ENCODE measurements around the gene CST3. TPM values are rescaled to one million over a fixed set of nuclear protein-coding genes. Genes with fewer than 3 reads are reported as not detected.
A peak's percentile ranks its signal among the peaks of the same experiment; 100 is the strongest.
"Not testable (repeated sequence)": the region's sequence is repeated elsewhere in the genome, so short reads cannot be mapped to it uniquely, and the experiment has no call there.

The CST3 gene
- total RNA-seq, 6 donors from 2014 or later: 201 to 1,402 (median 970) TPM

GRCh38 chr20:23667666-23668065, 29.9 kb upstream of the CST3 start:
- peaks cover 0 to 3% (median 0%) of the 10 kb centered on the region in 4 donors for H3K4me1 ChIP-seq
- ATAC-seq (ENCODE audit: low FRiP score in 2 of 2) (no peak), DNase-seq (no peak)
- no peak overlapping the region for H3K27ac ChIP-seq
- no peak for TF ChIP-seq POLR2A (IDR thresholded peaks at IDR 0.05)
- no peak for TF ChIP-seq CTCF (IDR thresholded peaks at IDR 0.05)
- TF ChIP-seq EP300 (IDR thresholded peaks at IDR 0.05): no peak
- TF ChIP-seq POLR2AphosphoS5 (IDR thresholded peaks at IDR 0.05): no peak
- no peaks in the 10 kb centered on the region for H3K36me3 ChIP-seq
- no peak overlapping the region for H3K4me3 ChIP-seq
- no peaks in the 10 kb centered on the region for H3K27me3 ChIP-seq
- H3K9me3 ChIP-seq: no peaks in the 10 kb centered on the region
- 73 to 78% methylated on average over 7 of the region's 7 CpGs for WGBS, 2 donors

- no peaks in the 10 kb centered on the region for H3K36me3 ChIP-seq
- no peaks in the 10 kb centered on the region for H3K9me3 ChIP-seq
- H3K27me3 ChIP-seq: no peaks in the 10 kb centered on the region
- TF ChIP-seq EP300 (IDR thresholded peaks at IDR 0.05) (no peak), CTCF (IDR thresholded peaks at IDR 0.05) (no peak), POLR2A (IDR thresholded peaks at IDR 0.05) (no peak), POLR2AphosphoS5 (IDR thresholded peaks at IDR 0.05) (no peak)
- DNase-seq (no peak), ATAC-seq (ENCODE audit: low FRiP score in 2 of 2) (no peak)
- WGBS, 2 donors: 50 to 56% methylated on average over 3 of the region's 3 CpGs
- H3K27ac ChIP-seq: no peak overlapping the region
- H3K4me3 ChIP-seq: no peak overlapping the region
- peaks cover 0 to 3% (median 0%) of the 10 kb centered on the region in 4 donors for H3K4me1 ChIP-seq
These were observed 28.9 kb upstream of the CST3 start for GRCh38 chr20:23666698-23667097.

DNA sequence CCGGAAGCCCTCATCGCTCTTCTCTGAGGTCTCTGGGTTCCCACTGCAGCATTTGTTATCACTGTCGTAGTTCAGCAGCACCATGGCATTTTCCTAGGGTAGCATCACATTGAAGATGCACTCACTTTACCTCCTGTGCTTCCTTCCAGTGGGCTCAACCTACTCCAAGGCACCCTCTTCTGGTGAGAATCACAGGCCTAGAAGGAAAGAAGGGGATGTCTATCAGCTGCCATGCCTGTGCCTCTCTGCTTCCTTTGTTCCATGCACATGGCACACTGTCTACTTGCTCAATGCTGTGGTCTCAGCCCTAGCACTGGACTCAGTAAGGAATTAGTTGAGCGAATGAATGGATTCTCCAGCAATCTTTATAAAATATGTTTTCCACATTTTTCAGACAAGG, 28.4 kb upstream of the CST3 start:
- Histone ChIP-seq H3K4me1 (peaks cover 0 to 3% (median 0%) of the 10 kb centered on the region in 4 donors), H3K36me3 (no peaks in the 10 kb centered on the region), H3K4me3 (no peak overlapping the region), H3K27ac (no peak overlapping the region), H3K9me3 (no peaks in the 10 kb centered on the region), H3K27me3 (no peaks in the 10 kb centered on the region)
- ATAC-seq (ENCODE audit: low FRiP score in 2 of 2) (no peak), DNase-seq (no peak)
- 89 to 95% methylated on average over 3 to 4 of the region's 4 CpGs for WGBS, 2 donors
- TF ChIP-seq POLR2AphosphoS5 (IDR thresholded peaks at IDR 0.05): no peak

DNA sequence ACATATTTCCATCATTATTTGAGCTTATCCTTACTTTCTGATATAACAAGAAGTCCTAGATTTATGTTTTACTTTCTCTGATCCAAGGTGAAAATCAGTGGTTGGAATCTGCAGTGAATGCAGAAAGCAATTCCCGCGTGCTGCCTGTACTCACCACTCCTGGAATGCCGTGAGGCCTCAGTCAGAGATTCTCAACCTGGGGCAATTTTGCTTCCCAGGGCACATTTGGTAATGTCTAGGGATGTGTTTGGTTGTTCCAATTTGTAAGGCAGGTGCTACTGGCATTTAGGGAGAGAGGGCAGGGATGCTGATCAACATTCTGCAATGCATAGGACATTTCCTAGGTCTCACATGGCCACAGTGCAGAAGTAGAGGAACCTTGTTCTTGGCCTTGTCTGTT, 27.2 kb upstream of the CST3 start:
- Histone ChIP-seq H3K27ac (no peak overlapping the region), H3K9me3 (no peaks in the 10 kb centered on the region), H3K4me3 (no peak overlapping the region), H3K36me3 (no peaks in the 10 kb centered on the region), H3K4me1 (peaks cover 0 to 3% (median 0%) of the 10 kb centered on the region in 4 donors), H3K27me3 (no peaks in the 10 kb centered on the region)
- ATAC-seq (ENCODE audit: low FRiP score in 2 of 2): no peak
- no peak for DNase-seq
- 94 to 98% methylated on average over 3 of the region's 3 CpGs for WGBS, 2 donors
- TF ChIP-seq EP300 (IDR thresholded peaks at IDR 0.05) (no peak), POLR2AphosphoS5 (IDR thresholded peaks at IDR 0.05) (no peak), POLR2A (IDR thresholded peaks at IDR 0.05) (no peak), CTCF (IDR thresholded peaks at IDR 0.05) (no peak)

- H3K4me1 ChIP-seq: not testable (repeated sequence)
These were observed 26.3 kb upstream of the CST3 start for GRCh38 chr20:23664046-23664445.

GRCh38 chr20:23663180-23663579, 25.4 kb upstream of the CST3 start:
- 88 to 89% methylated on average over 2 to 6 of the region's 6 CpGs for WGBS, 2 donors
- Histone ChIP-seq H3K4me3 (no peak overlapping the region), H3K9me3 (no peaks in the 10 kb centered on the region), H3K27ac (no peak overlapping the region), H3K36me3 (no peaks in the 10 kb centered on the region), H3K4me1 (no peaks in the 10 kb centered on the region), H3K27me3 (no peaks in the 10 kb centered on the region)
- no peak for DNase-seq
- ATAC-seq (ENCODE audit: low FRiP score in 2 of 2): peak in 1 of 2 donors; percentile 49
- TF ChIP-seq EP300 (IDR thresholded peaks at IDR 0.05) (no peak), POLR2A (IDR thresholded peaks at IDR 0.05) (no peak), POLR2AphosphoS5 (IDR thresholded peaks at IDR 0.05) (no peak), CTCF (IDR thresholded peaks at IDR 0.05) (no peak)

More at GRCh38 chr20:23664046-23664445, 26.3 kb upstream of the CST3 start:
- not testable (repeated sequence) for DNase-seq; ATAC-seq (ENCODE audit: low FRiP score in 2 of 2); H3K9me3 ChIP-seq; H3K27ac ChIP-seq; H3K36me3 ChIP-seq; H3K4me3 ChIP-seq; H3K27me3 ChIP-seq
- WGBS, 2 donors: 74 to 80% methylated on average over 4 of the region's 4 CpGs
